ENCODE measurements around the gene TMEM62. TPM values are rescaled to one million over a fixed set of nuclear protein-coding genes. Genes with fewer than 3 reads are reported as not detected.
A peak's percentile ranks its signal among the peaks of the same experiment; 100 is the strongest.
"Not testable (repeated sequence)": the region's sequence is repeated elsewhere in the genome, so short reads cannot be mapped to it uniquely, and the experiment has no call there.

The TMEM62 gene
- total RNA-seq, 1 donor from 2014 or later: 9.0 TPM

DNA sequence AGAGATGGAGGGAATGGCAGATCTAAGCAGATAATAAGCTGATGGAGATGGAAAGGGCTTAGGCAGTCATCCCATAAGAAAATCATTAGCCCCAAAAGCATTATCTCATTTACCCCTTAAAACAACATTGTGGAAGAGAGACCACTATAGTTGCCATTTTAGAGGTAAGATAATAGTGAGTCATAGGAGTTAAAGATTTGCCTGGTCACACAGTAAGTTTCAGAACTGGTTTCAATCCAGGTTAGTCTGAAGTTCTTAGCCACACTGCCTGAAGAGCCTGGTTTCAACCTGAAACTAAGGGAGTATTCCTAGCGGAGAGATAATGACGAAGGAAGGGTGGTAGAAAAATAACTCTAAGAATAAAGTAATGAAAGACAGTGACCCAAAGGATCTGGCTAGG lies 14.6 kb upstream of the TMEM62 start:
- Histone ChIP-seq H3K36me3 (no peaks in the 10 kb centered on the region), H3K27me3 (no peaks in the 10 kb centered on the region), H3K9me3 (no peaks in the 10 kb centered on the region), H3K4me3 (no peak overlapping the region), H3K27ac (no peak overlapping the region), H3K4me1 (peaks cover 0 to 5% of the 10 kb centered on the region in 2 donors)
- TF ChIP-seq, protein P1, sequence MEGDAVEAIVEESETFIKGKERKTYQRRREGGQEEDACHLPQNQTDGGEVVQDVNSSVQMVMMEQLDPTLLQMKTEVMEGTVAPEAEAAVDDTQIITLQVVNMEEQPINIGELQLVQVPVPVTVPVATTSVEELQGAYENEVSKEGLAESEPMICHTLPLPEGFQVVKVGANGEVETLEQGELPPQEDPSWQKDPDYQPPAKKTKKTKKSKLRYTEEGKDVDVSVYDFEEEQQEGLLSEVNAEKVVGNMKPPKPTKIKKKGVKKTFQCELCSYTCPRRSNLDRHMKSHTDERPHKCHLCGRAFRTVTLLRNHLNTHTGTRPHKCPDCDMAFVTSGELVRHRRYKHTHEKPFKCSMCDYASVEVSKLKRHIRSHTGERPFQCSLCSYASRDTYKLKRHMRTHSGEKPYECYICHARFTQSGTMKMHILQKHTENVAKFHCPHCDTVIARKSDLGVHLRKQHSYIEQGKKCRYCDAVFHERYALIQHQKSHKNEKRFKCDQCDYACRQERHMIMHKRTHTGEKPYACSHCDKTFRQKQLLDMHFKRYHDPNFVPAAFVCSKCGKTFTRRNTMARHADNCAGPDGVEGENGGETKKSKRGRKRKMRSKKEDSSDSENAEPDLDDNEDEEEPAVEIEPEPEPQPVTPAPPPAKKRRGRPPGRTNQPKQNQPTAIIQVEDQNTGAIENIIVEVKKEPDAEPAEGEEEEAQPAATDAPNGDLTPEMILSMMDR (IDR thresholded peaks at IDR 0.05): no peak
- intact Hi-C loops (cut with DNase I): no loop called here
- no peak for DNase-seq (ENCODE audit: low spot score in 2 of 2)

DNA sequence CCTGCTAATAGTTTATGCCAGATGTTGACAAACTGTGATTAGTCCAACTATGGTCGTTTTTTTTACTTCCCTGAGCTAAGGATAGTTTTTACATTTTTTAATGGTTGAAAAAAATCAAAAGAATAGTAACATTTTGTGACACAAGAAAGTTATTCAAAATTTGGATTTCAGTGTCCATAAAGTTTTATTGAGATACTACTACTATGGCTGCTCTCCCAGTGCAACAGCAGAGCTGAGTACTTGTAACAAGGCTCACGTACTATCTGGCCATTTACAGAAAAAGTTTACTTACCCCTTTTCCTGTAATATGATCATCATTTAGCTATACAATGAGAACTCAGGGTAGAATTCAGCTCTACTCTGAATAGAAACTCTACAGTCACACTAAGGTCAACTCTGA lies 11.5 kb upstream of the TMEM62 start:
- no peaks in the 10 kb centered on the region for H3K9me3 ChIP-seq
- peak overlapping the region in 1 of 2 donors; percentile 70 for H3K27ac ChIP-seq
- H3K27me3 ChIP-seq: no peaks in the 10 kb centered on the region
- no peak for DNase-seq (ENCODE audit: low spot score in 2 of 2)
- intact Hi-C loops (cut with DNase I): loop anchor here (1.0 kb wide), 1 partner anchor 16 kb away; the partner anchor contains the start of gene UBR1
- peak overlapping the region in 1 of 2 donors; percentile 66 for H3K4me3 ChIP-seq
- H3K36me3 ChIP-seq: no peaks in the 10 kb centered on the region
- peaks cover 0 to 5% of the 10 kb centered on the region in 2 donors for H3K4me1 ChIP-seq
- TF ChIP-seq, protein P1 (IDR thresholded peaks at IDR 0.05): no peak

DNA sequence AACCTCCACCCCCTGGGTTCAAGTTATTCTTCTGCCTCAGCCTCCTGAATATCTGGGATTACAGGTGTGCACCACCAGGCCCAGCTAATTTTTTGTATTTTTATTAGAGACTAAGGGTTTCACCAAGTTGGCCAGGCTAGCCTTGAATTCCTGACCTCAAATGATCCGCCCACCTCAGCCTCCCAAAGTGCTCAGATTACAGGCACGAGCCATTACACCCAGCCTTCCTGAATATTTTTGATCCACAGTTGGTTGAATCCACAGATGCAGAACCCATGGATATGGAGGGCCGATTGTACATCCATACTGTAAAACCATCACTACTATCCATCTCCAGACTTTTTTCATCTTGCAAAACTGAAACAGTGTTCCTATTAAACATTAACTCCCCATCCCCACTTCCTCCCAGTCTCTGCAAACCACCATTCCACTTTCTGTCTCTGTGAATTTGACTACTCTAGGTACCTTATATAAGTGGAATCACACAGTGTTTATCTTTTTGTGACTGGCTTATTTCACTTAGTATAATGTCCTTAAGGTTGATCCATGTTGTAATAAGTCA lies 8.2 kb upstream of the TMEM62 start:
- Histone ChIP-seq H3K27me3 (no peaks in the 10 kb centered on the region), H3K4me1 (peaks cover 0 to 5% of the 10 kb centered on the region in 2 donors), H3K27ac (no peak overlapping the region), H3K36me3 (no peaks in the 10 kb centered on the region), H3K4me3 (no peak overlapping the region), H3K9me3 (no peaks in the 10 kb centered on the region)
- intact Hi-C loops (cut with DNase I): no loop called here
- no peak for DNase-seq (ENCODE audit: low spot score in 2 of 2)
- TF ChIP-seq, protein P1 (IDR thresholded peaks at IDR 0.05): no peak

DNA sequence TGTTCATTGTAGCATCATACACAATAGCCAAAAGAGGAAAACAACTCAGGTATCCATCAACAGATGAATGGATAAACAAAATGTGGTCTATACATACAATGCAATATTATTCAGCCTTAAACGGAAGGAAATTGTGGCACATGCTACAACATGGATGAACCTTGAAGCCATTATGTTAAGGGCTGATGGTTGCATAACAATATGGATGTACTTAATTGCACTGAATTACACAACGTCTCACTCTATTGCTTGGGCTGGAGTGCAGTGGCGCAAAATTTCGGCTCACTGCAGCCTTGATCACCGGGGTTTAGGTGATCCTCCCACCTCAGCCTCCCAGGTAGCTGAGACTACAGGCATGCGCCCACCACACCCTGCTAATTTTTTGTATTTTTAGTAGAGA lies 7.0 kb upstream of the TMEM62 start:
- no peak for DNase-seq (ENCODE audit: low spot score in 2 of 2)
- no peaks in the 10 kb centered on the region for H3K9me3 ChIP-seq
- no peak overlapping the region for H3K27ac ChIP-seq
- H3K27me3 ChIP-seq: no peaks in the 10 kb centered on the region
- H3K36me3 ChIP-seq: no peaks in the 10 kb centered on the region
- H3K4me1 ChIP-seq: peaks cover 0 to 5% of the 10 kb centered on the region in 2 donors
- no peak overlapping the region for H3K4me3 ChIP-seq
- intact Hi-C loops (cut with DNase I): no loop called here
- TF ChIP-seq, protein P1 (IDR thresholded peaks at IDR 0.05): no peak

DNA sequence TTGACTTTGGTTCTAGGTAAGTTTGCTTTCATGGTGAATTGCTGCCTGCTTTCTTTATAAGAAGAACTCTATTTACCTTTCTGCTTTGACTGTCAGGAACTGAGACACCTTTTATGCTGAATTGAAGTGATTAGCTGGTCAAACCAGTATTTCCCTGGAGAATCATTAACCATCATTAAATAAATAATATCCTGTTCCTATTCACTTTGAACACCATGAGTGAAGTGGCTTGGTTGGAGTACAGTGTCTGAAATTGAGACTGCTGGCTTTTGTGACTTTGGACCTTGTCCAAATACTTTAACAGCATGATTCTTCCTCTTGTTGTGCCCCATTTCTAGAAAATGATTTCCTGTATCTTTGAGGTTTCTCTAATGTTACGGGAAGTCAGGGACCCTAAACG lies 5.6 kb upstream of the TMEM62 start:
- H3K27me3 ChIP-seq: no peaks in the 10 kb centered on the region
- peaks cover 0 to under 1% of the 10 kb centered on the region in 2 donors for H3K4me1 ChIP-seq
- DNase-seq (ENCODE audit: low spot score in 2 of 2): no peak
- TF ChIP-seq, protein P1 (IDR thresholded peaks at IDR 0.05): no peak
- intact Hi-C loops (cut with DNase I): no loop called here
- no peaks in the 10 kb centered on the region for H3K9me3 ChIP-seq
- no peak overlapping the region for H3K4me3 ChIP-seq
- no peaks in the 10 kb centered on the region for H3K36me3 ChIP-seq
- H3K27ac ChIP-seq: no peak overlapping the region

DNA sequence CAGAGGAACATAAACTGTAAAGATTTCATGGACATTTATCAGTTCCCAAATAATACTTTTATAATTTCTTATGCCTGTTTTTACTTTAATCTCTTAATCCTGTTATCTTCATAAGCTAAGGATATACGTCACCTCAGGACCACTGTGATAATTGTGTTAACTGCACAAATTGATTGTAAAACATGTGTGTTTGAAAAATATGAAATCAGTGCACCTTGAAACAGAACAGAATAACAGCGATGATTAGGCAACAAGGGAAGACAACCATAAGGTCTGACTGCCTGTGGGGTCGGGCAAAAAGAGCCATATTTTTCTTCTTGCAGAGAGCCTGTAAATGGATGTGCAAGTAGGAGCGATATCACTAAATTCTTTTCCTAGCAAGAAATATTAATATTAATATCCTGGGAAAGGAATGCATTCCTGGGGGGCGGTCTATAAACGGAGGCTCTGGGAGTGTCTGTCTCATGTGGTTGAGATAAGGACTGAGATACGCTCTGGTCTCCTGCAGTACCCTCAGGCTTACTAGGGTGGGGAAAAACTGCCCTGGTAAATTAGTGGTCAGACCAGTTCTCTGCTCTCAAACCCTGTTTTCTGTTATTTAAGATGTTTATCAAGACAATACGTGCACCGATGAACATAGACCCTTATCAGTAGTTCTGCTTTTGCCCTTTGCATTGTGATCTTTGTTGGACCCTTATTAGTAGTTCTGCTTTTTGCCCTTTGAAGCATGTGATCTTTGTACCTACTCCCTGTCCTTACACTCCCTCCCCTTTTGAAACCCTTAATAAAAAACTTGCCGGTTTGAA lies 5.0 kb upstream of the TMEM62 start:
- H3K4me3 ChIP-seq; H3K27ac ChIP-seq; intact Hi-C loops (cut with DNase I); H3K4me1 ChIP-seq; H3K9me3 ChIP-seq; H3K36me3 ChIP-seq; DNase-seq (ENCODE audit: low spot score in 2 of 2); H3K27me3 ChIP-seq: not testable (repeated sequence)
